ENCODE data around the gene KPNB1. TPM values are rescaled to one million over a fixed set of nuclear protein-coding genes. Genes with fewer than 3 reads are reported as not detected.

KPNB1 gene
- total and polyA plus RNA-seq, 2 experiments from 2014 or later: 274 to 599 TPM

GRCh38 chr17:47687748-47688147 lies 38.0 kb downstream of the KPNB1 start:
- peaks cover 29% of the 10 kb centered on the region for H3F3A ChIP-seq (replicated peaks; ENCODE audit: low read depth)
- H3K9me2 ChIP-seq (ENCODE audit: insufficient read depth): no peaks in the 10 kb centered on the region
- Mint-ChIP-seq H3K4me1 (peaks cover 43% of the 10 kb centered on the region), H3K9me3 (no peaks in the 10 kb centered on the region), H3K36me3 (ENCODE audit: low read depth) (peaks cover 27% of the 10 kb centered on the region), H3K27ac (peak overlapping the region; percentile 75), H3K4me3 (no peak overlapping the region), H3K27me3 (ENCODE audit: insufficient read depth, low read depth, poor library complexity) (peaks cover 12% of the 10 kb centered on the region)
- H2AFZ ChIP-seq: no peak overlapping the region
- no peaks in the 10 kb centered on the region for H3K79me2 ChIP-seq (replicated peaks; ENCODE audit: insufficient read depth)
- H3K4me3 ChIP-seq: no peak overlapping the region; the same call in 1 of the 2 replicates
- peaks cover 12% of the 10 kb centered on the region; the same call in 1 of the 2 replicates for H4K20me1 ChIP-seq (replicated peaks; ENCODE audit: insufficient read depth)
- H3K27me3 ChIP-seq (ENCODE audit: insufficient read depth): peaks cover 4% of the 10 kb centered on the region; the same call in 1 of the 2 replicates
- peaks cover 21% of the 10 kb centered on the region for H3K4me1 ChIP-seq (ENCODE audit: insufficient read depth)
- H3K36me3 ChIP-seq (ENCODE audit: insufficient read depth): peaks cover 12% of the 10 kb centered on the region; the same call in 1 of the 2 replicates
- no peak for TF ChIP-seq ZNF462 (CRISPR knock-in tag; IDR thresholded peaks at IDR 0.05)
- TF ChIP-seq EZH2 (IDR thresholded peaks at IDR 0.05; ENCODE audit: low read depth, unreplicated experiment): no peak
- no peak for TF ChIP-seq JUNB (IDR thresholded peaks at IDR 0.05; ENCODE audit: unreplicated experiment)
- TF ChIP-seq REST (IDR thresholded peaks at IDR 0.05; ENCODE audit: unreplicated experiment): no peak
- no peak for TF ChIP-seq ETS1 (IDR thresholded peaks at IDR 0.05)
- TF ChIP-seq NANOG (IDR thresholded peaks at IDR 0.05; ENCODE audit: borderline replicate concordance): no peak
- TF ChIP-seq POLR2AphosphoS5 (IDR thresholded peaks at IDR 0.05; ENCODE audit: low read depth): no peak
- no peak for TF ChIP-seq EZH2phosphoT487 (IDR thresholded peaks at IDR 0.05; ENCODE audit: unreplicated experiment)
- no peak for TF ChIP-seq CTCF (conservative IDR thresholded peaks at IDR 0.05; ENCODE audit: low read depth in 2 of 2)
- TF ChIP-seq ZNF114 (CRISPR knock-in tag; IDR thresholded peaks at IDR 0.05): no peak
- no peak for TF ChIP-seq STAT1 (IDR thresholded peaks at IDR 0.05; ENCODE audit: unreplicated experiment)
- TF ChIP-seq CREB1 (CRISPR knock-in tag; IDR thresholded peaks at IDR 0.05; ENCODE audit: low read depth): no peak
- TF ChIP-seq ZNF331 (CRISPR knock-in tag; IDR thresholded peaks at IDR 0.05; ENCODE audit: low read depth): no peak
- H3K4me2 ChIP-seq: peak overlapping the region; percentile 9; the same call in 1 of the 2 replicates
- DNase-seq (ENCODE audit: low spot score) (peak; percentile 61), ATAC-seq (peak; percentile 72)
- peak overlapping the region; percentile 81 for H3K27ac ChIP-seq (ENCODE audit: low read depth)
